Measurements from ENCODE around the gene RFX3.

Gene RFX3

DNA sequence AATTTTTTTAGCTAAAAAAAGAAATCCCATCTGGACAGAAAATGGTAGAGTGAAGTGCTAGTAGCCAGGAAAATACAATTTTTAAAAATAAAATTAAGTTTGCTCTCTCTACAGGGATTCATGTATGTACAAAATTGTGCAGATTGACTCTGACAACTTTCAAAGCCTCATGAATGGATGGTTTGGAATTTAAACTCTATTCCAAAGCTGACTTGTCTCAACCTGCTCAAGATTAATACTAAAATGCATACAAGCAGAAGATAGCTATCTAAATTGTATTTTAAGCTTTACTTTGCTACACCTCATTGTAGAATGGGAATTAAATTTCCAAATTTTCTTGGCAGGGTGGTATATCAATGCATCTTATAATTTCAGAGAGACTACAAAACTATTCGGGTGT lies 257.6 kb downstream of the RFX3 start:
- no peak for DNase-seq

- DNase-seq = no peak
Observed at GRCh38 chr9:3263698-3264097, 262.1 kb downstream of the RFX3 start.

DNA sequence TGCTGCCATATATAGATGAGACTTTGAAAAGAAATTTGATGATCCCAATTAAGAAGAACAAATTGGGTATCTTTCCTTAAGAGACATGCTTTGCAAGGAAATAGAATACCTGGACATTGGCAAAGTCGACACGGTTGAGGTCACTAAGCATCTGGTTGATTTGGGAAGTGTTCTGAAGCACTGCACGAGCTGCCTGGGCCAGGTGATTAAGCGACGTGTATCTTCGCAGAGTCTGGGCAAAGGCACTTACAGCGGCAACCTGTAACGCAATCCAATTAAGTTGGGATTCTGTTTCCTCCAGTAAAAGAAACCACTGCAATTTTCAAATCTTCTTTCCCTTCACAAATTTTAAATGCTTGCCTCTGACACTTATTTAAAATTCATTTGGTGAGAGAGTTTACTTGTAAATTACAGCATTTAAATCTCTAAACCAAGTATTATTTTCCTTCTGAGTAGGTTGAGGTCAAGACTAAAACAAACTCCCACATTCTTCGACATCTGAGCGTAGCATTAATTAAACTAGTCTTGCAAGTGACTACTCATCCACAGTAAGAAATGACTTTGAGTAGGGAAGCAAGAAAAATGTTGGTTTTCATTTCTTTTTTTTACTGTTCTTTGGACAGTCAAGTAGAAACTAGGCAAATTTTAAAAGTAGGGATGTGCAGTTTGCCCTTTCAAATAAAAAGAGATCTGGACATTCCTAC lies 262.8 kb downstream of the RFX3 start:
- DNase-seq = no peak

DNA sequence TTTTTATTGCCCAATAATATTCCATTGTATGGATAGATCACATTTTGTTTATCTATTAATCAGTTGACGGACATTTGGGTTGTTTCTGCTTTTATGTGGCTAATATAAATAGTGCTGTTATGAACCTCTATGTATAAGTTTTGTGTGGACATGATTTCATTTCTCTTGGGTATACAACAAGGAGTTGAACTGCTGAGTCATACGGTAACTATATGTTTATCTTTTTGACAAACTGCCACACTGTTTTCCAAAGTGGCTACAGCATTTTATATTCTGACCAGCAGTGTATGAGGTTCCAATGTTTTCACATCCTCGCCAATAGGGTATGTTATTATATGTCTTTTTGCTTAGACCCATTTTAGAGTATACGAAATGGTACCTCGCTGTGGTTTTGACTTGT lies 264.3 kb downstream of the RFX3 start:
- DNase-seq = no peak

DNA sequence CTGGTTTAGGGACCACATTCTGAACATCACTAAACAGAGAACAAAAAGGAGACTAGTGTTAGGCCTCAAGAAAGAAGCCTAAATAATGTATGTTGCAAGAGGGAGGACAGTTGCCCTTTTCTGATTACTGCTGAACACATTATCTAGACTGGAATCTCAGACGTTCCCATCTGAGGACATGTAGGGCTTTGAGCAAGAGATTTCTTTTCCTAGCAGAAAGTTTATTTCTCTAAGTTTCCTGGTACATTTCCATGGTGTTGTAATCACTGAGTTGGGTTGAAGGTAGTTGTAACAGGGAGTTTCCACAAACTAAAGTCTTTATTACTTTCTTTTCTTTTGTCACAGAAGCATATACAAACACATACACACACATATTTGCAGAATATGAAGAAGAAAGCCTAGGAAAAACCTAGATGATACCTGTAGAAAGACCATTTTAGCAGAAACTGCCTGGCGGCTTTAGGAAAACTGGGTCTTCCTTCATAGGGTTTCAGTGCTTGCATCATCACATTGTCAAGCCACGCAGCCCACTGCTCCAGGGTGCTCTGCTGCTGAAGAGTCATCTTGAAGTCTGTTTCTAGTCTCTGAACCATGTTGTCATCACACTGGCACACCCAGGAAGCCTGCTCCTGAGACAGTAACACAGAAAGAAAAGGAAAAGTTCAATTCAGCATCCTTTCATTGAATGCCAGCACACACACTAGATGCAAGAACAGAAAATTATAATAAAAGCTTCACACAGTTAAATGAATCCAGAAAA lies 269.1 kb downstream of the RFX3 start:
- DNase-seq = no peak

DNA sequence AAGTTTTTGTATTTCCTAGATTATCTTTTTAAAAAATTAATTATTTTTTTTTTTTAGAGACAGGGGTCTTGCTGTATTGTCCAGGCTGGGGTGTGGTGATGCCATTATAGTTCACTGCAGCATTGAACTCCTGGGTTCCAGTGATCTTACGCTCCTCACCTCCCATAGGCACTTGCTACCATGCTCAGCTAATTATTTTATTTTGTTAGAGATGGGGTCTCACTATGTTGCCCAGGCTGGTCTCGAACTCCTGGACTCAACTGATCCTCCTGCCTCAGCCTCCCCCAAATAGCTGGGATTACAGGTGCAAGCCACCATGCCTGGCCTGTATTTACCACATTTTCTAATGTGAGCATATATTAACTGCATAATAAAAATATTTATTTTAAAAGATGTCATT lies 274.5 kb downstream of the RFX3 start:
- no peak for DNase-seq

- DNase-seq = no peak
Observed at GRCh38 chr9:3250741-3251140, 275.1 kb downstream of the RFX3 start.

- DNase-seq = no peak
Observed at GRCh38 chr9:3247211-3247610, 278.6 kb downstream of the RFX3 start.

- no peak for DNase-seq
Observed at GRCh38 chr9:3246241-3246640, 279.6 kb downstream of the RFX3 start.

- peak; percentile 9 for DNase-seq
Observed at GRCh38 chr9:3244963-3245653, 280.7 kb downstream of the RFX3 start.

- no peak for DNase-seq
Observed at GRCh38 chr9:3243683-3244082, 282.1 kb downstream of the RFX3 start.

DNA sequence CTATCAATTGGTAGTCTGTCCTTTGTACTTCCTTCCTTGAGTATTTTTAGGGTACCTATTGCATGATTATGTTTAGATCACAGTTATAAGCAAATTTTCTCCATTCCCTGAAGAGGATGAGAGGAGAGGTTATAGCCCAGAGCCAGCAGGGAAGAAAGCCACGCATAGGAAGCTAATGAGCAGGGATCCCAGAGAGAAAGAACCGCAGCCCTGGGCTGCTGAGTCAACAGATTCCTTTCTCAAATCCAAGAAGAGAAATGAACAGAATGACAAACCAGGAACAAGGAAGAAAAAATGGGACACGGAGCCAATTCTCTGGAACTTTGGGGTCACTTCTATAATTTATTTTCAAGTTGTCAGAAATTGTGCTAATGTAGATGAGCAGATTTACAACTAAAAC lies 284.5 kb downstream of the RFX3 start:
- no peak for DNase-seq

GRCh38 chr9:3240656-3241268 lies 285.0 kb downstream of the RFX3 start:
- DNase-seq = peak; percentile 77

DNA sequence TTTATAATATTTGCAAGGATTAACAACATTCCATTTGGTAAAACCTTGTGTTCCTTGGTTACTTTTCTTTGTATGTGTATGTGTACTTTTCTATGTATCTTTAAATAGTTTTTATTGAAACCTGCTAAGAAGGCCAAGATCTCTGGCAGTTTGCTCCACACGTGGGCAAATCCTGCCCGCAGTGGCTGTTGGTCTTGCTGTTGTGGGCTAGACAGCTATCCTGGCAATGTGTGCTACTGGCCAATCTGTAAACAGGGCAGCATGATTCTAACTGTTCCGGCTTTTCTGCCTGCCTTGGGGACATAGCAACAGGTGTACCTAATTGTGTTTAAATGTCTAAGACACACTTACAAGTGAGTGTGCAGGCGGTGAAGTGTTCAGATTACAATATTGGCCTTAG lies 286.6 kb downstream of the RFX3 start:
- no peak for DNase-seq

DNA sequence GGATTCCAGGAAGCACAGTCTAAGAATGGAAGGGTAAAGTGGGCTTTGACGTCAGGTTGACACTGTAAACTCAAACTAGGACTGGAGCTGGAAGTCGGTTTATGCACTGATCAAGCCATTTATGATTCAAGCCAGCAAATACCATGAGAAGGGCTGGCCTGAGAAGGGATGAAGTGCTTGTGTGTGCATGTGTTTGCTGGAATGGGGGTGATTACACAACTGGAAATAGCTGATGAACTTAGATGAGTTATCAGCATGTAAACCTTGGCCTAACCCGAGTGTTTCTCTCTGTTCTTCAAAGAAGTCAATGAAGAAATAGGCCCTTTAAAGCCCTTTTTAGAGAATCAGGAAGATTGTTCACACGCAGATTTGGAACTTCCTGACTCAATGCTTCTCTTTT lies 287.6 kb downstream of the RFX3 start:
- DNase-seq = no peak

DNA sequence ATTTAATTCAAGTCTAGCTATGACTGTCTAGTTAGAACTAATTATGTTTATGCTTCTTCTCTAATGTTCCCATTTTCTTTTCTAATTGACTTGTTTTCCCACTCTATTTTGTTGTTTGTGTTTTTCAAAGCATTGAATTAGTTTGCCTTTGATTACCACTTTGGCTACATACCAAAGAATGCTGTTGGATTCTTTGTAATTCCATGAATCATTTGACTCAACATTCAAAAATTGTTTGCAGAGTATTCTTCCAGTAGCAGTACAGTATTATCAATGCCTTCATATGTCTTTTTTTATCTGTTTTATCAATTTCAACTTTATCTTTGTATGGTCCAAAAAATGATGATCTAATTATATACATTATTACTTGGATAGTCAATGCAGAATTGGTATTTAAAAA lies 288.7 kb downstream of the RFX3 start:
- no peak for DNase-seq

- no peak for DNase-seq
Observed at GRCh38 chr9:3235497-3235896, 290.3 kb downstream of the RFX3 start.

GRCh38 chr9:3224931-3225330 lies 300.9 kb downstream of the RFX3 start:
- DNase-seq = no peak

GRCh38 chr9:3215658-3216057 lies 310.1 kb downstream of the RFX3 start:
- no peak for DNase-seq

DNA sequence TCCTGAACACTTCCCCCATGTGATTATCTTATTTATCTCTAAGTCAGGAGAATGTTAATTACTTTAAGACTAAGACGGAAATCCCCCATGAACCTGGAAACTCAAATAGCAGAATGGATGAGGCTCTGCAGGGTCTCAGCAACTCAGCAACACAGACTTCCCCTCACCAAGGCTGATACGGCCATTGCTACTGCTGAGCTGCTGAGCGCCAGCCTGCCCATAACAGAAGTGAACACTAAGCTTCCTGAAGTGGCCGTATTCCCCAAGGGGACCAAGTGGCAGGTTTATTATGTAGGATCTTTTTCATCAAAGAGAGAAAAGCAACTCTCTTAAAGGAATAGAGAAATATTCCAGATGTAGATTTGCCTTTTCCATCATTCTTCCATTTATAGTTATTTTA lies 311.1 kb downstream of the RFX3 start:
- DNase-seq = no peak

DNA sequence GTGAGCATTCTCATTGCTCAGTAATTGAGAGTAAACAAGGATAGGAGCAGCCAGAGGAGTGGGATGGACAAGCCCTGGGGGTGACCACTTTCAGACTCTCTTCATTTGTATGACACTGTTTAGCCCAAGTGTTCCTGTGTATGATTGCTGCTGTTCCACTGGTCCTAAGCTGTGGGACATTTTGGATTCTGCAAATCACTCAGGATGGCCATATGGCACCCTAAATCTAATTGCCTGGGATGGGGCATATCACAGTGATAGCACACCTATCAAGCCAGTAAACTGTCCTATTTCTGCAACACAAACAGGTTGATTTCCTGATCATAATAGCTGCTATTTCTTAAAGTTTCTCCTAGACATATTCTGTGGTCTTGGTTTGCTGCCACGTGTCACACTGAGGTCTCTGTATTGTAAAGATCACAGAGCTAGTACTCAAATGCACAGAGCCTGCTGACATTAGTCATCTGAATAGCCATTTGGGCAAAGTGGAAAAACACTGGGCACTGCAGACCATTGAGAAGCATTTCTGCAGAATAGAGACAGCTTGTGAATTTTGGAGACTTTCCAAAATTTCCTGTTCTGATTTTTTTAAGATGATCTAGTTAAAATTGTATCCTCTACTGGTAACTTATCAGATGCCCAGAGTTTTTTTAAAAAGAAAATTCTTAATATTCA lies 320.2 kb downstream of the RFX3 start:
- DNase-seq = no peak

DNA sequence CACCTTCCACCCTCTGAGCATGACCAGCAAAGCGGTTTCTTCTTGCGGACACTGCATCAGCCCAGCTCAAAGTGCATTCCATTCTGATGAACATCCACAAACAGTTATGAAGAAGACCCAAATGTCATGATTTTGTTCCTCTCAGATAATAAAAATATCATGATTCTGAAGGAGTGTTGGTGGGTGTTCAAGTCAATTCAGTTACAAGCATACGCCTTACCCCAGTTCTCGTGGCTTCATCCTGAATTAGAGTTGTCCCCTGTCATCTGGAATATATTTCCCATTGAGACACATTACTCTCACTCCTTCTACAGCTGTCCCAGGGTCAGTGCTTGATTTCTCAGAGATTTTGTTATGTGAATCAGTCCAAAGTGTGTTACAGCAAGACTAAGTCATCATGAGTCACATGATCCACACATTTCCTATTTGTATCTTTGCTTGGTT lies 325.4 kb downstream of the RFX3 start:
- no peak for DNase-seq

GRCh38 chr9:3193791-3194190 lies 332.0 kb downstream of the RFX3 start:
- no peak for DNase-seq
